Neural crest cell (in vitro differentiated cells): ENCODE data around the gene PMEPA1. TPM values are rescaled to one million over a fixed set of nuclear protein-coding genes. Genes with fewer than 3 reads are reported as not detected.

Experiments
- DNase-seq: peaks from one replicate; pipeline ENCODE4 v3.0.0; 2021; ENCODE audit warnings: low read depth, mixed read lengths, low spot score
- H3K27ac Mint-ChIP-seq: one replicate; pipeline ENCODE4 v1.8.0; 2021; ENCODE audit warnings: mild to moderate bottlenecking, mixed read lengths; ENCODE audit not compliant: unreplicated experiment
- H3K27me3 Mint-ChIP-seq: 2 replicates; pipeline ENCODE4 v1.8.0; 2021; ENCODE audit warnings: low read depth, mild to moderate bottlenecking, mixed read lengths
- H3K36me3 Mint-ChIP-seq: 2 replicates; pipeline ENCODE4 v1.8.0; 2021; ENCODE audit warnings: low read depth, mild to moderate bottlenecking, mixed read lengths
- H3K4me1 Mint-ChIP-seq: 2 replicates; pipeline ENCODE4 v1.8.0; 2021; ENCODE audit warnings: mixed read lengths
- H3K4me3 Mint-ChIP-seq: one replicate; pipeline ENCODE4 v1.8.0; 2021; ENCODE audit warnings: mild to moderate bottlenecking, mixed read lengths
- H3K9me3 Mint-ChIP-seq: 2 replicates; pipeline ENCODE4 v1.8.0; 2021; ENCODE audit warnings: mixed read lengths
- total RNA-seq: library from RNA; stranded (reverse); gene quantifications from 2 replicates; pipeline ENCODE4 v1.2.1, GENCODE V29; 2021
- TF ChIP-seq, protein P1 (sequence below): fragments of 200-600 bp; sonication (generic); conservative IDR thresholded peaks from 2 replicates; pipeline ENCODE4 v1.5.0; 2021; ENCODE audit warnings: antibody characterized with exemption, mild to moderate bottlenecking

Gene PMEPA1
- total RNA-seq, 1 donor from 2014 or later: 3.2 TPM

DNA sequence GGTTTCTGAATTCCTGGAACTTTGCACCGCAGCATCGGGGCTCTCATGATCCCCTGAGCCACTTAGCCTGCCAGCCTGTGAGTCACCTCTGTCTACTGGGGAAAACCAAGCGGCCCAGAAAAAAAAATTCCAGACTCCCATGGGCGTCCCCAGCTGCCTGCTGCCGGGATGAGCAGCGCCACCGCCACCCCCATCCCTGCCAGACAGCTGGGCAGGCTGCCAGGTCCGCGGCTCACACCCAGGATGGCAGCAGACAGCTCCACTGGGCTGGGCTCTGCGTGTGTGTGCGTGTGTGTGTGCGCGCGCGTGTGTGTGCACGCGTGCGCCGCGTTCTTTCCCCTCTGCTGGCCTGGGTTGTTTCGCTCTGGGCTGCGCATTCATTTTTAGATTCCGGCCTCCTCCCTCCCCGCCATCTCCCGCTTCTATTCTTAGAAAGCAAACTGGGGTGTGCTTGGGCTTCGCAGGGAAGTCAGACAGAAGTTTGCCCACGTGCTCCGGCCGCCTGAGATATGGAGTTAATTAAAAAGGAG, 38.9 kb upstream of the PMEPA1 start:
- H3K27me3 Mint-ChIP-seq: peaks cover 19% of the 10 kb centered on the region
- TF ChIP-seq, protein P1, sequence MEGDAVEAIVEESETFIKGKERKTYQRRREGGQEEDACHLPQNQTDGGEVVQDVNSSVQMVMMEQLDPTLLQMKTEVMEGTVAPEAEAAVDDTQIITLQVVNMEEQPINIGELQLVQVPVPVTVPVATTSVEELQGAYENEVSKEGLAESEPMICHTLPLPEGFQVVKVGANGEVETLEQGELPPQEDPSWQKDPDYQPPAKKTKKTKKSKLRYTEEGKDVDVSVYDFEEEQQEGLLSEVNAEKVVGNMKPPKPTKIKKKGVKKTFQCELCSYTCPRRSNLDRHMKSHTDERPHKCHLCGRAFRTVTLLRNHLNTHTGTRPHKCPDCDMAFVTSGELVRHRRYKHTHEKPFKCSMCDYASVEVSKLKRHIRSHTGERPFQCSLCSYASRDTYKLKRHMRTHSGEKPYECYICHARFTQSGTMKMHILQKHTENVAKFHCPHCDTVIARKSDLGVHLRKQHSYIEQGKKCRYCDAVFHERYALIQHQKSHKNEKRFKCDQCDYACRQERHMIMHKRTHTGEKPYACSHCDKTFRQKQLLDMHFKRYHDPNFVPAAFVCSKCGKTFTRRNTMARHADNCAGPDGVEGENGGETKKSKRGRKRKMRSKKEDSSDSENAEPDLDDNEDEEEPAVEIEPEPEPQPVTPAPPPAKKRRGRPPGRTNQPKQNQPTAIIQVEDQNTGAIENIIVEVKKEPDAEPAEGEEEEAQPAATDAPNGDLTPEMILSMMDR: no peak
- H3K4me1 Mint-ChIP-seq: no peaks in the 10 kb centered on the region
- no peak for DNase-seq
- no peaks in the 10 kb centered on the region for H3K36me3 Mint-ChIP-seq
- H3K9me3 Mint-ChIP-seq: no peaks in the 10 kb centered on the region
- no peak overlapping the region for H3K4me3 Mint-ChIP-seq
- no peak overlapping the region for H3K27ac Mint-ChIP-seq

DNA sequence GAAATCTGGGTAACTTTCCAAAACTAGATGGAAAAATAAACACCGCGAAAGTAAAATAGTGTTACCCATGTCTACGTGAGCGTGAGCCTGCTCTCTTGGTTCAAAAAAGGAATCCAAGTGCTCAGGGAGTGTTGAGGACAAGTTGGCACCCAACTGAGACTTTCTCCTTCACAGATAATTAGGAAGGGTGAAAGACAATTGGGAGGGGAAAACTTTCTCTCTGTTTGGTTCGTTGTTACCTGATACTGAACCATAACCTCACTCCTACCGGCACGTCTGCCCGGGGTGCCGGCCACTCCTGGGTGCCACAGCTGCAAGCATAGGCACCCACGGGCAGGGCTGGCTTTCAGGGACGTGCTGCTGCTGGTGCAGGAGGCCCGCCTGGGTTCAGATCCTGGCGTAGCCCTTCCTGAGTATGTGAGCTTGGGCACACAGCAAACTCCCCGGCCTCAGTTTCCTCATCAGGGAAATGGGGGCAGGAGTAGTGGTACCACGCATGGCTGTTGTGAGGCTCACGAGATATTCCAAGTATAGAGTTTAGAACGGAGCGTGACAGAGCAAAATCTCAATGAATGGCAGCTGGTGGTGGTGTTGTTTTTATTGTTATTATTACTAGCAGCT, 38.2 kb upstream of the PMEPA1 start:
- Mint-ChIP-seq H3K9me3 (no peaks in the 10 kb centered on the region), H3K27me3 (peaks cover 13% of the 10 kb centered on the region), H3K27ac (no peak overlapping the region)

GRCh38 chr20:57746832-57747404, 37.1 kb upstream of the PMEPA1 start:
- Mint-ChIP-seq H3K9me3 (no peaks in the 10 kb centered on the region), H3K36me3 (no peaks in the 10 kb centered on the region), H3K27me3 (peaks cover 13% of the 10 kb centered on the region), H3K4me3 (no peak overlapping the region), H3K27ac (no peak overlapping the region), H3K4me1 (no peaks in the 10 kb centered on the region)
- DNase-seq: no peak
- TF ChIP-seq, protein P1: no peak

More for the DNA sequence above, 38.2 kb upstream of the PMEPA1 start:
- Mint-ChIP-seq H3K36me3 (no peaks in the 10 kb centered on the region), H3K4me3 (no peak overlapping the region), H3K4me1 (no peaks in the 10 kb centered on the region)
- TF ChIP-seq, protein P1: no peak
- no peak for DNase-seq

DNA sequence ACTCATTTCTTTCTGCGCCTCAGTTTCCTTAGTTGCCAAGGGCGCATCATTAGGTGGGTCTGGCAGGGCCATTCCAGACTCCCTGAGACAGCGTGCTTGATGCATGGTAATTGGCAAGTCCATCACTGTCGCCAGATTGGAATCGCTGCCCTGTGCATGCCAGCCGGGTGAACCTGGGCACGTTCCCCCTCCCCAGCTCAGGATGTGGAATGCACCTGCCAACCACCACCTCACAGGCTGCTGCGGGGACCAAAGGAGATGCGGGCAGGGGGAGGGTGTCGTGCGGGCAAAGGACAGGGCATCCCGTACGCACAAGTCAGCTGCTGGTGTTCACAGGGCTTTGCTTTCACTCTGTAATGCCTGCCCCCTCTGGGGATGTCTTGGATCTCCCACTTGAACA, 36.4 kb upstream of the PMEPA1 start:
- Mint-ChIP-seq H3K4me3 (no peak overlapping the region), H3K27me3 (peaks cover 13% of the 10 kb centered on the region), H3K4me1 (no peaks in the 10 kb centered on the region), H3K36me3 (no peaks in the 10 kb centered on the region), H3K9me3 (no peaks in the 10 kb centered on the region), H3K27ac (no peak overlapping the region)
- no peak for DNase-seq
- TF ChIP-seq, protein P1: no peak

DNA sequence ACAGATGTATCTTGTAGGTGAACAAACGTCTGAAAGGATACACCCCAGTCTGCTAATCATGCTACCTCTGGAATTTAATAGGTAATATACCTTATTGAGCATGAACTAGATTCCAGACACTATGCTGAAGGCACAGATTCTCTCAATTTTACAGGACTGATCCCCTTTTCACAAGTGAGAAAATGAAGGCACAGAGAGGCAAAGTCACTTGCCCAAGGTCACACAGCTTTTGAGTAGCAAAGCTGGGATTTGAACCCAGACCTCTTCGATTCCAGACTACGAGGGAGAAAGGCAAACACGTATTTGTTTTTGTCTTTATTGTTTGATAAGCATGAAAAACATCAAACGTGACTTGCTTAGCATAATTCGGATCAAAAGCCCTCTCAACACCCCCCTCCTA, 34.4 kb upstream of the PMEPA1 start:
- Mint-ChIP-seq H3K4me3 (no peak overlapping the region), H3K36me3 (no peaks in the 10 kb centered on the region), H3K27me3 (peaks cover 6% of the 10 kb centered on the region), H3K27ac (no peak overlapping the region), H3K9me3 (no peaks in the 10 kb centered on the region), H3K4me1 (no peaks in the 10 kb centered on the region)
- no peak for DNase-seq
- TF ChIP-seq, protein P1: no peak
